Neural cell (in vitro differentiated cells): Measurements from ENCODE around the gene HENMT1.

Experiments
- EZH2 ChIP-seq: fragments of 200-600, 300-800 bp; shearing (Covaris generic), sonication (generic); IDR thresholded peaks from 2 replicates; pipeline ENCODE4 v1.6.1; 2014; ENCODE audit warnings: antibody characterized with exemption, low read length, borderline replicate concordance, mild to moderate bottlenecking; ENCODE audit not compliant: insufficient read depth, poor library complexity, severe bottlenecking
- POLR2AphosphoS5 ChIP-seq: IDR thresholded peaks from 2 replicates; pipeline ENCODE4 v1.6.1; 2012
- RAD21 ChIP-seq: fragments of 450-650 bp; conservative IDR thresholded peaks from 2 replicates; pipeline ENCODE4 v1.6.1; 2014; ENCODE audit warnings: antibody characterized with exemption, mild to moderate bottlenecking, moderate library complexity
- SMC3 ChIP-seq: fragments of 450-650 bp; conservative IDR thresholded peaks from 2 replicates; pipeline ENCODE4 v1.6.1; 2014; ENCODE audit warnings: antibody characterized with exemption, mild to moderate bottlenecking, moderate library complexity; ENCODE audit not compliant: poor library complexity
- TF ChIP-seq, protein P1 (sequence below): fragments of 450-650 bp; IDR thresholded peaks from 2 replicates; pipeline ENCODE4 v1.5.1; 2014; ENCODE audit warnings: antibody characterized with exemption, mild to moderate bottlenecking, moderate library complexity; ENCODE audit not compliant: poor library complexity, severe bottlenecking

DNA sequence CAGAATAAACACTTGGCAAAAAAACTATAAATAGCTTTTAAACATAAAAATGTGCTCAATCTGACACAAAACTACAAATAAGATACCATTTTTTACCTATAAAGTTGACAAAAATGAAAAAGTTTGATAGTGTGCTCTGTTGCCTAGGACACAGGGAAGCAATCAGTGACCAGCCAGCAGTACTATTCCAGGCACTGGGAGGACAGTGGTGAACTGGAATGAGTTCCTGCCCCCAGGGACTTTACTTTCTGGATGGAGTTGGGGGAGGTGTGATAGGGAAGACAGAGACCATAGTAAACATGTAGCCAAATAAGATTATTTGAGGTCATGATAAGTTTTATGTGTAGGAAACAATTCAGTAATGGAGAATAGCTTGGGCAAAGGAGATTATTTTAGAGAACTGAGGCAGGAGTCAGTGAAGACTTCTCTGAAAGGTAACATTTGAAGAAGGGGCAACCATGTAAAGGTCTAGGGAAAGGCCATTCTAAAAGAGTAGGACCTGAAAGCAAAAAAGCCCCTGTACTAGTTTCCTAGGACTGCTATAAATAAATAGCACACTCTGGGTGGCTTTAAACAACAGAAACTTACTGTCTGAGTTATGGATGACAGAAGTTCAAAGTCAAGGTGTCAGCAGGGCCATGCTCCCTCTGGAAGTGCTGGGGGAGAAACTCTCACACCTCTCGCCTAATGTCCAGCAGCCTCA lies 59.0 kb downstream of the HENMT1 start:
- TF ChIP-seq RAD21 (no peak), EZH2 (no peak), POLR2AphosphoS5 (no peak), SMC3 (no peak)
- TF ChIP-seq, protein P1, sequence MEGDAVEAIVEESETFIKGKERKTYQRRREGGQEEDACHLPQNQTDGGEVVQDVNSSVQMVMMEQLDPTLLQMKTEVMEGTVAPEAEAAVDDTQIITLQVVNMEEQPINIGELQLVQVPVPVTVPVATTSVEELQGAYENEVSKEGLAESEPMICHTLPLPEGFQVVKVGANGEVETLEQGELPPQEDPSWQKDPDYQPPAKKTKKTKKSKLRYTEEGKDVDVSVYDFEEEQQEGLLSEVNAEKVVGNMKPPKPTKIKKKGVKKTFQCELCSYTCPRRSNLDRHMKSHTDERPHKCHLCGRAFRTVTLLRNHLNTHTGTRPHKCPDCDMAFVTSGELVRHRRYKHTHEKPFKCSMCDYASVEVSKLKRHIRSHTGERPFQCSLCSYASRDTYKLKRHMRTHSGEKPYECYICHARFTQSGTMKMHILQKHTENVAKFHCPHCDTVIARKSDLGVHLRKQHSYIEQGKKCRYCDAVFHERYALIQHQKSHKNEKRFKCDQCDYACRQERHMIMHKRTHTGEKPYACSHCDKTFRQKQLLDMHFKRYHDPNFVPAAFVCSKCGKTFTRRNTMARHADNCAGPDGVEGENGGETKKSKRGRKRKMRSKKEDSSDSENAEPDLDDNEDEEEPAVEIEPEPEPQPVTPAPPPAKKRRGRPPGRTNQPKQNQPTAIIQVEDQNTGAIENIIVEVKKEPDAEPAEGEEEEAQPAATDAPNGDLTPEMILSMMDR, result no peak
